Keratinocyte (primary cell): ENCODE results near the gene NUMB. TPM values are rescaled to one million over a fixed set of nuclear protein-coding genes. Genes with fewer than 3 reads are reported as not detected.

Experiments
- DNase-seq: peaks from one replicate; pipeline ENCODE4 v3.0.0-alpha.2; 2011; ENCODE audit warnings: low read depth, missing footprints, low spot score
- FAIRE-seq: peaks from 2 replicates; lab custom pipeline; 2011; peaks lifted over from hg19 to GRCh38; lab: Jason Lieb, UNC
- H2AFZ ChIP-seq: 2 replicates; pipeline ENCODE4 v1.6.0; 2012; ENCODE audit warnings: low read length, control low read depth, inconsistent platforms; ENCODE audit not compliant: control insufficient read depth
- H3K27ac ChIP-seq: 2 replicates; pipeline ENCODE4 v1.5.1; 2011; ENCODE audit warnings: low read length; ENCODE audit not compliant: control insufficient read depth, insufficient read depth
- H3K27me3 ChIP-seq: 3 replicates; pipeline ENCODE4 v1.6.0; 2011; ENCODE audit warnings: low read length; ENCODE audit not compliant: control insufficient read depth, insufficient read depth; ENCODE audit errors: extremely low read depth
- H3K36me3 ChIP-seq, 2 experiments: 2 replicates in 1 of 2; 3 replicates in 1 of 2; pipeline ENCODE4 v1.5.1; 2011; ENCODE audit warnings: low read length in 2 of 2, mild to moderate bottlenecking in 1 of 2; ENCODE audit not compliant: control insufficient read depth in 2 of 2, insufficient read depth in 2 of 2; ENCODE audit errors: extremely low read depth in 1 of 2
- H3K4me1 ChIP-seq: 3 replicates; pipeline ENCODE4 v1.5.1; 2011; ENCODE audit warnings: low read length; ENCODE audit not compliant: control insufficient read depth, insufficient read depth; ENCODE audit errors: extremely low read depth
- H3K4me2 ChIP-seq: 3 replicates; pipeline ENCODE4 v1.6.0; 2011; ENCODE audit warnings: low read depth, low read length; ENCODE audit not compliant: control insufficient read depth, insufficient read depth; ENCODE audit errors: extremely low read depth
- H3K4me3 ChIP-seq, 3 experiments: fragments of 200-600 bp in 1 of 3; sonication (generic) in 1 of 3; 2 replicates in 2 of 3; 3 replicates in 1 of 3; pipeline ENCODE4 v1.5.1; 2011 to 2016; ENCODE audit warnings: low read length in 3 of 3, mild to moderate bottlenecking in 3 of 3, control low read depth in 2 of 3, inconsistent platforms in 1 of 3, low read depth in 1 of 3, mixed read lengths in 1 of 3, mixed run types in 1 of 3, moderate library complexity in 1 of 3; ENCODE audit not compliant: control insufficient read depth in 2 of 3, insufficient read depth in 2 of 3; ENCODE audit errors: extremely low read depth in 1 of 3
- H3K79me2 ChIP-seq: 2 replicates; pipeline ENCODE4 v1.6.0; 2012; ENCODE audit warnings: low read length; ENCODE audit not compliant: control insufficient read depth, insufficient read depth
- H3K9ac ChIP-seq: 3 replicates; pipeline ENCODE4 v1.6.0; 2011; ENCODE audit warnings: low read length; ENCODE audit not compliant: control insufficient read depth, insufficient read depth; ENCODE audit errors: extremely low read depth
- H3K9me1 ChIP-seq: 3 replicates; pipeline ENCODE4 v1.6.0; 2011; ENCODE audit warnings: low read length; ENCODE audit not compliant: control insufficient read depth, insufficient read depth; ENCODE audit errors: extremely low read depth
- H3K9me3 ChIP-seq: 2 replicates; pipeline ENCODE4 v1.5.1; 2012; ENCODE audit warnings: low read depth, low read length; ENCODE audit not compliant: control insufficient read depth
- H4K20me1 ChIP-seq: 3 replicates; pipeline ENCODE4 v1.6.0; 2011; ENCODE audit warnings: low read length; ENCODE audit not compliant: control insufficient read depth, insufficient read depth; ENCODE audit errors: extremely low read depth
- EZH2 ChIP-seq: IDR thresholded peaks from one replicate; pipeline ENCODE4 v1.6.1; 2012; ENCODE audit warnings: inconsistent platforms, mild to moderate bottlenecking, low read length, moderate library complexity
- dilution Hi-C: fragments of 300-500 bp; cut with MboI; formaldehyde crosslinking; loops from one replicate; pipeline ENCODE4 v1.7.0; 2020; ENCODE audit warnings: low sequenced_read_pairs; ENCODE audit not compliant: extremely low pct_ligation_motif_present
- polyA plus RNA-seq, 5 experiments: library from polyadenylated mRNA; depleted of rRNA in 3 of 5; stranded (reverse) in 3 of 5; stranded (forward) in 1 of 5; unstranded in 1 of 5; fragments of >200 nt; gene quantifications; 1 replicate in 1 of 5; 2 replicates in 3 of 5; 3 replicates in 1 of 5; pipeline versions ENCODE4 v1.2.1 to v1.2.3, GENCODE V29; 2011 to 2012; ENCODE audit warnings: missing spikeins in 2 of 5, low read depth in 1 of 5, low replicate concordance in 1 of 5
- TF ChIP-seq, protein P1 (sequence below), 3 experiments: IDR thresholded peaks in 1 of 3; conservative IDR thresholded peaks in 1 of 3; optimal IDR thresholded peaks in 1 of 3; 2 replicates in 2 of 3; 3 replicates in 1 of 3; pipeline versions ENCODE3 to v1.5.1; 2011; ENCODE audit warnings: low read length in 3 of 3, mild to moderate bottlenecking in 3 of 3, moderate library complexity in 2 of 3, control low read depth in 1 of 3, inconsistent platforms in 1 of 3; ENCODE audit not compliant: insufficient read depth in 2 of 3; ENCODE audit errors: extremely low read depth in 1 of 3

Gene NUMB
- polyA plus RNA-seq, 1 donor (not counting 4 experiments of a cell fraction or from before 2014, with no cell fraction given): 110 TPM

DNA sequence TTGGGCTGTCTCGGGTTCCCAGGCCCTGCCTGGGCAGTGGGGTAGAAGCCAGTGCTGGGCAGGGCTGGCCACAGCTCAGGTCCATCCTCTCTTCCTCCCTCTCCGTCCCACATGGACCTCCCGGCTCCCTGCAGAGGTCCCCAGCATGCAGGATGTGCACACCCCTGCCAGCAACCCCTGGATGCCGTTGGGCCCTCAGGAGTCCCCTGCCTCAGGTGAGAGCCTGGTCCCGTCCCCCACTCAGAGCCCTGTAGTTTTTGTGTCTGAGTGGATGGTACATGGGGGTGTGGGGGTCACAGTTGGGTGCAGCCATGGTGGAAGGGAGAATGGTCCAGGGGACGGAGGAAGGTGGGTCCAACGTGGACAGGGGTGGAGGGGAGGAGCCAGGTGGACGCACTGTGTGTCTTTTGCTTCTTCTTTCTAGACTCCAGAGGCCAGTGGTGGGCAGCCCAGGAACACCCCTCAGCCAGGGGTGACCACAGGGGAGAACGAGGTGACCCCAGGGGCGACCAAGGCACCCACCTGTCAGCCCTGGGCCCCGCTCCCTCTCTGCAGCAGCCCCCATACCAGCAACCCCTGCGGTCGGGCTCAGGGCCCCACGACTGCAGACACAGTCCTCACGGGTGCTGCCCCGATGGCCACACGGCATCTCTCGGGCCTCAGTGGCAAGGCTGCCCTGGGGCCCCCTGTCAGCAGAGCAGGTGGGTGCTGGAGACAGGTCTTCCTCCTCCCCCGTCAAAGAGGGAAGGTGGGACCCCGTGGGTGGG lies 199.3 kb downstream of the NUMB start:
- Histone ChIP-seq H2AFZ (no peak overlapping the region), H3K4me3 (no peak overlapping the region), H3K36me3 (no peaks in the 10 kb centered on the region), H3K27me3 (no peaks in the 10 kb centered on the region), H3K9me3 (no peaks in the 10 kb centered on the region), H3K27ac (no peak overlapping the region), H3K4me2 (no peak overlapping the region), H3K9ac (no peak overlapping the region), H3K9me1 (no peaks in the 10 kb centered on the region), H3K4me1 (peaks cover 2% of the 10 kb centered on the region), H3K79me2 (no peaks in the 10 kb centered on the region), H4K20me1 (no peaks in the 10 kb centered on the region)
- FAIRE-seq (no peak), DNase-seq (no peak)
- dilution Hi-C loops: no loop called here
- TF ChIP-seq, protein P1, sequence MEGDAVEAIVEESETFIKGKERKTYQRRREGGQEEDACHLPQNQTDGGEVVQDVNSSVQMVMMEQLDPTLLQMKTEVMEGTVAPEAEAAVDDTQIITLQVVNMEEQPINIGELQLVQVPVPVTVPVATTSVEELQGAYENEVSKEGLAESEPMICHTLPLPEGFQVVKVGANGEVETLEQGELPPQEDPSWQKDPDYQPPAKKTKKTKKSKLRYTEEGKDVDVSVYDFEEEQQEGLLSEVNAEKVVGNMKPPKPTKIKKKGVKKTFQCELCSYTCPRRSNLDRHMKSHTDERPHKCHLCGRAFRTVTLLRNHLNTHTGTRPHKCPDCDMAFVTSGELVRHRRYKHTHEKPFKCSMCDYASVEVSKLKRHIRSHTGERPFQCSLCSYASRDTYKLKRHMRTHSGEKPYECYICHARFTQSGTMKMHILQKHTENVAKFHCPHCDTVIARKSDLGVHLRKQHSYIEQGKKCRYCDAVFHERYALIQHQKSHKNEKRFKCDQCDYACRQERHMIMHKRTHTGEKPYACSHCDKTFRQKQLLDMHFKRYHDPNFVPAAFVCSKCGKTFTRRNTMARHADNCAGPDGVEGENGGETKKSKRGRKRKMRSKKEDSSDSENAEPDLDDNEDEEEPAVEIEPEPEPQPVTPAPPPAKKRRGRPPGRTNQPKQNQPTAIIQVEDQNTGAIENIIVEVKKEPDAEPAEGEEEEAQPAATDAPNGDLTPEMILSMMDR (optimal IDR thresholded peaks at IDR 0.05 in 1 of 3, IDR thresholded peaks at IDR 0.05 in 1 of 3, conservative IDR thresholded peaks at IDR 0.05 in 1 of 3; ENCODE audit: extremely low read depth in 1 of 3, insufficient read depth in 2 of 3, low read length in 3 of 3): no peak
- no peak for TF ChIP-seq EZH2

DNA sequence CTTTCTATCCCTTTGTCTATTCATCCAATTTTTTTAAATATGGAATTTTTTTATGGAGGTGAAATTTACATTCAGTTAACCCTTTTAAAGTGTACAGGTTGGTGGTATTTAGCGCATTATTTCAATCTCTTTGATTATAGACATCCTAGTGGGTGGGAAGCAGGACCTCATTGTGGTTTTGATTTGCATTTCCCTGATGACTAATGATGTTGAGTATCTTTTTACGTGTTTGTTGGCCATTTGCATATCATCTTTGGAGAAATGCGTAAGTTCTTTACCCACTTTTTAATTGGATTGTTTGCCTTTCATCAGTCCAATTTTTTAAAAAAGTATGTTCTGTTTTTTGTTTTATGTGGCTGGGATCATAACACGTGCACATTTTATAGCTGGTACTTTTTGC lies 200.3 kb downstream of the NUMB start:
- H4K20me1 ChIP-seq: no peaks in the 10 kb centered on the region
- no peaks in the 10 kb centered on the region for H3K27me3 ChIP-seq
- no peaks in the 10 kb centered on the region for H3K79me2 ChIP-seq
- dilution Hi-C loops: no loop called here
- TF ChIP-seq, protein P1 (optimal IDR thresholded peaks at IDR 0.05 in 1 of 3, IDR thresholded peaks at IDR 0.05 in 1 of 3, conservative IDR thresholded peaks at IDR 0.05 in 1 of 3; ENCODE audit: extremely low read depth in 1 of 3, insufficient read depth in 2 of 3, low read length in 3 of 3): no peak
- TF ChIP-seq EZH2: no peak
- H3K4me2 ChIP-seq: no peak overlapping the region
- DNase-seq (no peak), FAIRE-seq (no peak)
- peaks cover 2% of the 10 kb centered on the region for H3K4me1 ChIP-seq
- H3K4me3 ChIP-seq: no peak overlapping the region
- no peaks in the 10 kb centered on the region for H3K9me3 ChIP-seq
- H3K36me3 ChIP-seq: no peaks in the 10 kb centered on the region
- no peak overlapping the region for H3K27ac ChIP-seq
- H2AFZ ChIP-seq: no peak overlapping the region
- no peak overlapping the region for H3K9ac ChIP-seq
- no peaks in the 10 kb centered on the region for H3K9me1 ChIP-seq
